Stomach smooth muscle (tissue), 2 donors: ENCODE results near the gene KIF16B.

ENCODE experiments used
- H3K27ac ChIP-seq: one replicate; pipeline ENCODE4 v1.7.0; 2013; ENCODE audit warnings: mild to moderate bottlenecking, low read length, inconsistent platforms
- H3K27me3 ChIP-seq, 2 donors: one replicate each; pipeline ENCODE4 v1.7.0; 2013; ENCODE audit warnings: low read length in 2 of 2; ENCODE audit not compliant: insufficient read depth in 2 of 2, control insufficient read depth in 1 of 2
- H3K36me3 ChIP-seq, 2 donors: one replicate each; pipeline ENCODE4 v1.7.0; 2013; ENCODE audit warnings: low read length in 2 of 2; ENCODE audit not compliant: control insufficient read depth in 2 of 2, insufficient read depth in 2 of 2
- H3K4me1 ChIP-seq: one replicate; pipeline ENCODE4 v1.7.0; 2013; ENCODE audit warnings: low read length; ENCODE audit not compliant: control insufficient read depth, insufficient read depth
- H3K4me3 ChIP-seq, 2 donors: one replicate each; pipeline ENCODE4 v1.7.0; 2013; ENCODE audit warnings: low read length in 2 of 2
- H3K9ac ChIP-seq, 2 donors: one replicate each; pipeline ENCODE4 v1.7.0; 2013; ENCODE audit warnings: low read length in 2 of 2, mild to moderate bottlenecking in 1 of 2
- H3K9me3 ChIP-seq, 2 donors: one replicate each; pipeline ENCODE4 v1.7.0; 2013; ENCODE audit warnings: low read length in 2 of 2; ENCODE audit not compliant: control insufficient read depth in 2 of 2
- donor health status: healthy.
- donor health status: Pancreatic carcinoma.

KIF16B gene

DNA sequence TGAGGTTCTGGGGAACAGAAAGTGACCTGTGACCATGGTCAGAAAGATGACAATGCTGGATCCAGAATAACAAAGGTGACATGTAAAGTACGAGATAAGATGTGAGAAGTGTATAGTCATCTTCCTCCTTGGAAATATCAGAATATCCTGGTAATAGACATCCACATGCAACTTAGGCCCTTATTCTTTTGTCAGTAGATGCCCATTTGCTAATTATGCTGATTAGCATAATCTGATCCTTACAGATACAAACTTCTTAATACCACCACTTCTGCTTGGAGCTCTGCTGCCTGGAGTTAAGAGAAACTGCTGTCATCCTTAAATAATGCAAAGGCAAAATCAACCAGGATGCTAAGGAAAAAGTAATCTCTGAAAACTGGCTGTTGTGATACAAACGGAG is 91.3 kb downstream of the KIF16B start:
- no peaks in the 10 kb centered on the region for H3K9me3 ChIP-seq
- H3K4me3 ChIP-seq = no peak overlapping the region
- H3K4me1 ChIP-seq = no peaks in the 10 kb centered on the region
- no peak overlapping the region for H3K27ac ChIP-seq
- no peaks in the 10 kb centered on the region for H3K27me3 ChIP-seq
- H3K36me3 ChIP-seq = peaks cover 2 to 9% of the 10 kb centered on the region in 2 donors
- no peak overlapping the region for H3K9ac ChIP-seq

DNA sequence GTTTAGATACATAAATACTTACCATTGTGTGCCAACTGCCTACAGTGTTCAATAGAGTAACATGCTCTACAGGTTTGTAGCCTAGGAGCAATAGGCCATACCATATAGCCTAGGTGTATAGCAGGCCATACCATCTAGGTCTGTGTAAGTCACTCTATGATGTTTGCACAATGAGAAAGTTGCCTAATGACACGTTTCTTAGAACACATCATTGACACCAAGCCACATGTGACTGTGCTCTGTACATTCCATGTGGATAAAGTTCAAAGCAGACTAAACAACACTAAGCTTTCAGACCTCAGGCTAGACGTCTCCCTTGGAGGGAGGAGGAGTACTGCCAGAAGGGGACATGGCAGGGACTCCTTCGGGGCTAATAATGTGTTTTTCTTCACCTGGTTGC is 93.6 kb downstream of the KIF16B start:
- Histone ChIP-seq H3K36me3 (peaks cover 2 to 7% of the 10 kb centered on the region in 2 donors), H3K9me3 (no peaks in the 10 kb centered on the region), H3K9ac (no peak overlapping the region), H3K27ac (no peak overlapping the region), H3K27me3 (no peaks in the 10 kb centered on the region), H3K4me3 (no peak overlapping the region), H3K4me1 (peaks cover 2% of the 10 kb centered on the region)

DNA sequence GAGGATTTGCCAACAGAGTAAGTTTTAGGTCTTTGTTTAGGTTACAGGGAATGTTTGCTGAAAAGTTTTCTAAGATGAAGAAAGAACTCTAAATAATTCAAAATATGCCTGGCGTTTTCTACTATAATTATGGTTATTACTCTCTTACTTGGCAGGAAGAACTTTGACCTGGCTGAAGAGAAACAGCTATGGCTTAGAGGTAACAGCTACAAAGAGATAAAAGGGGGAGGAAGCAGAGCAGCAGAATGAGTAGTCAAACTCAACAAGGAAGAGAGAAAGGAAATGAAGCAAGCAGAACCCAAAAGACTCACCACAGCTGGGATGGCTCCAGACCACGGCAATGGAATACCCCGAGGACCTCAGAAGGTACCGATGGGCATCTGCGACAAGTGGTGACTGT is 95.6 kb downstream of the KIF16B start:
- H3K9ac ChIP-seq = no peak overlapping the region
- peaks cover 6% of the 10 kb centered on the region for H3K4me1 ChIP-seq
- peaks cover 0 to 3% of the 10 kb centered on the region in 2 donors for H3K36me3 ChIP-seq
- no peak overlapping the region for H3K27ac ChIP-seq
- no peaks in the 10 kb centered on the region for H3K9me3 ChIP-seq
- H3K4me3 ChIP-seq = no peak overlapping the region
- no peaks in the 10 kb centered on the region for H3K27me3 ChIP-seq

DNA sequence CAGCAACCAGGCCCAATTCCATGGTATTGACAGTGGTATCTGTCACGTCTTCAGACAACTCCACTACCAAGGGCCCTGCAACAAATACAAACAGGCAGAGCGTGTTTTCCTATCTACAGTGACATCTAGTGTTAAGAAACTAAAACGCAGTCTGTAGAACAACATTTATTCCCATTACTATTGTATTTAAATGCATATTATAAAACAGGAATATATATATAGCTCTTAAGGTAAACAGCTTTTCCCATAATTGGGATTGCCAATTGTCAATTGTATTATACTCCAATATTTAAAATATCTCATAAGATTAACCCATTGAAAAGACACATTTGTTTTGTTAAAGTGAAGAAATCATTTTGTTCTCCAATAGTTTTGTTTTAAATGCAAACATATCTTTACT is 97.2 kb downstream of the KIF16B start:
- Histone ChIP-seq H3K4me3 (no peak overlapping the region), H3K9me3 (no peaks in the 10 kb centered on the region), H3K36me3 (peaks cover 0 to 3% of the 10 kb centered on the region in 2 donors), H3K4me1 (peaks cover 6% of the 10 kb centered on the region), H3K27ac (no peak overlapping the region), H3K27me3 (no peaks in the 10 kb centered on the region), H3K9ac (no peak overlapping the region)

DNA sequence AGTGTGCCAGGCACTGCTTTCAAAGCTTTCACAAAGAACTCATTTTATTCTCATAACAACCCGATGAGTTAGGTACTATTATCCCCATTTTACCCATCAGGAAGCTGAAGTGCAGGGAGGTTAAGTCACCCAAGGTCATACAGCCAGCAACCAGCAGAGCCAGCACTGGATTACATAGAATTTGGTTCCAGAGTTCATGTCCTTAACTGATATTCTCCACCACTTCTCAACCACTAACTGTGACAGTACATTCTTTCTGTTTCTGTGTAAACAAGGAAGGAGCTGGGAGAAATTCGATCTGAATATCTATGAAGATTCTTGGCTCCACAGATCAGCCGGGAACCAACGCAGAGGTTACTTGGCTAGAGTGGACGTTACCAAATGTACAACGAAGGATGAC is 98.0 kb downstream of the KIF16B start:
- no peak overlapping the region for H3K27ac ChIP-seq
- no peak overlapping the region for H3K9ac ChIP-seq
- no peaks in the 10 kb centered on the region for H3K9me3 ChIP-seq

DNA sequence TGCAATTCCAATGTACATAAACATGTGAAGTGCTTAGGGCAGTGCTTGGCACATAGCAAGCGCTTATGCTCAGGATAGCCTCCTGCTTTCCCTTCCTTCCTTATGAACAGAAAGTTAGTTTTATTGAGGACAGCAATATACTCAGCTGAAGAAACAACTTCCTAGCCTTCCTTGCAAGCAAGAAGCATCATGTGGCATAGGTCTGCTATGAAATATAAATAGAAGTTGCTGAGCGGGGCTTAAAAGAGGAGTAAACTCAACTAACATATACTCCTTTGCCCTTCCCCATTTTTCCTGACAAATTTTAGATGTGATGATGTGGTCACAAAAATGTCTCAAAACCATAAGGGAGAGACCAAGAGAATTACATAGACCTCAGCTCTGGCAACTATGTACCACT is 98.9 kb downstream of the KIF16B start:
- no peaks in the 10 kb centered on the region for H3K36me3 ChIP-seq
- no peak overlapping the region for H3K27ac ChIP-seq
- H3K4me1 ChIP-seq = peaks cover 6% of the 10 kb centered on the region
- H3K9ac ChIP-seq = no peak overlapping the region
- no peak overlapping the region for H3K4me3 ChIP-seq
- H3K27me3 ChIP-seq = no peaks in the 10 kb centered on the region
- no peaks in the 10 kb centered on the region for H3K9me3 ChIP-seq

More for the DNA sequence above, 98.0 kb downstream of the KIF16B start:
- no peaks in the 10 kb centered on the region for H3K27me3 ChIP-seq
- peaks cover 6% of the 10 kb centered on the region for H3K4me1 ChIP-seq
- H3K4me3 ChIP-seq = no peak overlapping the region
- peaks cover 0 to 3% of the 10 kb centered on the region in 2 donors for H3K36me3 ChIP-seq

DNA sequence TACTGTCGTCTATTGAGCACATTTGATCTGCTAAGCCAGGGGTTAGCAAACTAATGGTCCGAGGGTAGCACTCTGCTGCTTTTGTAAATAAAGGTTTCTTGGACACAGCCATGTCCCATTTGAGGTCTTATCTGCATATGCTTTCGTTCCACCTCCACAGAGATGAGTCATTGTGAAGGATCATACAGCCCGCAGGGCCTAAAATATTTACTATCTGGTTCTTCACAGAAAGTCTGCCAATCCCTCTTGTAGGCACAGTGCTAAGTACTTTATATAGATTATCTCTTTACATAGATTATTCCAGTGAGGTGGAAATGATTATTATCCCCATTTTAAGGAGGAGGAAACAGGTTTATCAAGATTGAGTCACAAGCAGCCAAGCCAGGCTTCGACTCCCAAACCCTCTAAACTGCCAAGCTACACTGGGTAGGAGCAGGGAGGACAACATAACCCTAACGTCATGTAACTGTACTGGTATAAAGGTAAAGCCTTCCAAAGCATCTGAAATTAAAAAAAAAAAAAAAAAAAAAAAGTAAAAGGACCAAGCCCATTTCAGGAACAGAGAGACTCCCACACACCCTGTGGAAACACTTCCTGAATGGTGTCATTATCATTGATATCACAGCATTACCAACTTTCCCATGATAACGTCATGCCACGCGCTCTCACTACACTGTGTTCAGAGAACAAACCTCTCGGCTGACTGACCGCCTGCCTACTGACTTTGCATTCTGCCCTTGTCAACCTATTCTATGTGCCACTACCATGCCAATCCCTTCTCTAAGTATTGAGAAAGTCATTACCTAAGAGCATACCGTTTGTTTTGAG is 101.0 kb downstream of the KIF16B start:
- no peak overlapping the region for H3K4me3 ChIP-seq
- peaks cover 6% of the 10 kb centered on the region for H3K4me1 ChIP-seq
- H3K9me3 ChIP-seq = no peaks in the 10 kb centered on the region
- no peak overlapping the region for H3K27ac ChIP-seq
- H3K36me3 ChIP-seq = no peaks in the 10 kb centered on the region
- no peaks in the 10 kb centered on the region for H3K27me3 ChIP-seq
- H3K9ac ChIP-seq = no peak overlapping the region

DNA sequence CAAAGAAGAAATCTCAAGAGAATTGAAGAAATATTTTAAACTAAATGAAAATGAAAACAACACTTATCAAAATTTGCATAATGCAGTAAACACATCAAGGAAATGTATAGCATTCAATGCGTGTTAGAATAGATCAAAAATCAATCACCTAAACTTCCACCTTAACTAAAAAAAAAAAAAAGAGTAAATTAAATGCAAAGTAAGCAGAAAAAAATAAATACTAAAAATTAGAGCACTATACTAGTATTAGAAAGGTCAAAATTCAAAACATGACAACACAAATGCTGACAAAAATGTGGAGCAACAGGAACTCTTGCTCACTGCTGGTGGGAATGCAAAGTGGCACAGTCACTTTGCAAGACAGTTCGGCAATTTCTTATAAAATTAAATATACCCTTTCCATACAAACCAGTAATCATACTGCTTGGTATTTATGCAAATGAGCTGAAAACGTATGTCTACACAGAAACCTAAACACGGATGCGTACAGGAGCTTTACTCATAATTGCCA is 103.8 kb downstream of the KIF16B start:
- H3K4me1 ChIP-seq = peaks cover 3% of the 10 kb centered on the region

DNA sequence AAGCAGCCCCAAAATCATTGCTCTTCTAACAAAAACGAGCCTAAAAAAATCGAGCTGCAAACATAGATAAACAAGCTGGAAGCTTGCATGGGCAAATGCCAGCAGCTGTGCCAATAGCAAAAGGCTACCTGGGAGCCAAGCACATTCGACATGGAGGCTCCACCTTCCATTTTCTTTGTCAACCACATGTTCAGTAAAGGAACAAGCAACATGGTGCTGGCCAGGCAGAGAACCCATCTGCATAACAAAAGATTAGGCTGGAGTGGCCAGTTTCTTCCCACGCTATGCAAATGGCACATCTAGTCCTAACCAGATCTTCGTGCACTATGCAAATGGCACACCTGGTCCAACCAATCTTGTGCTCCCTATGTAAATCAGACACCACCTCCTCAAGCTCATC is 110.5 kb downstream of the KIF16B start:
- Histone ChIP-seq H3K27me3 (no peaks in the 10 kb centered on the region), H3K9me3 (no peaks in the 10 kb centered on the region), H3K4me3 (no peak overlapping the region), H3K36me3 (no peaks in the 10 kb centered on the region), H3K4me1 (peaks cover 3% of the 10 kb centered on the region), H3K27ac (no peak overlapping the region), H3K9ac (no peak overlapping the region)

More for the DNA sequence above, 103.8 kb downstream of the KIF16B start:
- H3K9me3 ChIP-seq = no peaks in the 10 kb centered on the region
- H3K4me3 ChIP-seq = no peak overlapping the region
- no peaks in the 10 kb centered on the region for H3K27me3 ChIP-seq
- H3K27ac ChIP-seq = no peak overlapping the region
- no peaks in the 10 kb centered on the region for H3K36me3 ChIP-seq
- no peak overlapping the region for H3K9ac ChIP-seq

DNA sequence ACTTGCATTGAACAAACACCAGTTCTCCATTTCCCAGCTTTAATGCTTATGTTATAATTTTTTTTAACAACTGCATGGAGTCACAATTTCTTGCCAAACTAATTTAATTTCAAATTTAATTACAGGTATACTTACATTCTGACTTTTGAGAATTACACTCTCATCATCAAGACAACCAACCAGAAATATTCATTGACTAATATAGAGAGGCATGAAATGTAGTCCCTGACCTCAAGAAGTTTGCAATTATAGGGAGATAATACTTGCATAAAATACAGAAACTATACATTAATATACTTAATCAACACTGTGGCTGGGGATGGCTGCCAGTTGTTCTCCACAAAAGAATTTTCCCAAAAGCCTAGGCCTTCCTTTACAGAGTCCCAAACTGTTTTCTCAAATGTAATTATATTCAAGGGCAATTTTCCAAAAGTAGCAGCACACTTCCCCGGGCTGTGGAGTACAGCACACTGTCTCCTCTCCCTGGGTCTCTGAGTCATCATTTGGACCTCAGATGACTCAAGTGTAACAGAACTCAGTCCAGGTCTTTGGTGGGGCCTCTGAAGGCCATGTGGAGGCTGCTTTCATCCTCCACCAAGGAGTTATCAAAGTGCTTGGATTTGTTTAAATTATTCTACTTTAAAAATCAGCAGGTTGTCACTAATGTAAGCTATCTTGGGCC is 114.1 kb downstream of the KIF16B start:
- Histone ChIP-seq H3K4me1 (peaks cover 3% of the 10 kb centered on the region), H3K9ac (no peak overlapping the region), H3K27me3 (no peaks in the 10 kb centered on the region), H3K27ac (no peak overlapping the region), H3K9me3 (no peaks in the 10 kb centered on the region), H3K36me3 (no peaks in the 10 kb centered on the region), H3K4me3 (no peak overlapping the region)

DNA sequence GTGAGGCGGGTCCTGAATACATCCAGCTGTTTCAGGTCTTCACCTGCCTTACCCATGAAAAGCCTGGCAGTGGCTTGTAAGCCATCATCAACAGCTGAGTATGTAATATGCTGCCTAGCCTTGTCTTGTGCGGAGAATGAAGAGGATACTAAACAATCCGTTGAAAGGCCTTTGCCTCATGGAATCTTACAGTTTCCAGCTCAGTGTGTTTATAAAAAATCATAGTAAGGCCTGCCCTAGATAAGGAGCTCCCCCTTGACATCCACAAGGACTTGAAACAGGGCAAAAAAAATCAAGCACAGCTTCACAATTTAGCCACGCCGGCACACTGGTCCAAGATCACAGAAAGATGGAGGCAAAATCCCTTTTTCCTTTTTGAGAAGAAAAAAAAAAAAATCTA is 115.7 kb downstream of the KIF16B start:
- Histone ChIP-seq H3K4me3 (no peak overlapping the region), H3K27me3 (no peaks in the 10 kb centered on the region), H3K9me3 (no peaks in the 10 kb centered on the region), H3K9ac (no peak overlapping the region), H3K4me1 (peaks cover 3% of the 10 kb centered on the region), H3K27ac (no peak overlapping the region), H3K36me3 (no peaks in the 10 kb centered on the region)
